HPDE6-E6E7 (cell line): ENCODE measurements around the gene TRIM26.
"Not testable (repeated sequence)": the region's sequence is repeated elsewhere in the genome, so short reads cannot be mapped to it uniquely, and the experiment has no call there.

ENCODE experiments used
- DNase-seq: peaks from one replicate; pipeline ENCODE4 v3.0.0; 2011; ENCODE audit warnings: missing footprints; ENCODE audit errors: extremely low spot score

Gene TRIM26

GRCh38 chr6:30154709-30155519 lies 58.3 kb downstream of the TRIM26 start:
- DNase-seq, result peak; percentile 74

DNA sequence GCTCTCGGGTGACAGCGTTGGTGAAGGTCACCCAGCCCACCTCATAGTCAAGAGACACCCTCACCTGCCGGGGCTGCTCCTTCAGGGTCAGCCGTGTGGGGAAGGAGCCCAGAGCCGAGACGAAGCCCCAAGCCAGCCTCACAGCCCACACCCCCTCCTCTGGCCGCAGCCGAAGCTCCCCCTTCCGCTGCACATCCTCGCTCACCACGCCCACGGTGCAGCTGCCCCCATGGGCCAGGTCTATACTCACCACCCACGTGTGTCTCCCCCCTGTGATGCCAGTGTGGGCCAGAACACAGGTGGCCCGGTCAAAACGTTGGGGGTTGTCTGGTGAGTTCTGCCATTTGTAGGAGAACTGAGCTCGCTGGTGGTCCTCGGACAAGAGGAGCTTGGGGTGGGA lies 59.1 kb downstream of the TRIM26 start:
- DNase-seq, result no peak

- no peak for DNase-seq
Observed at GRCh38 chr6:30152910-30153610, 60.1 kb downstream of the TRIM26 start.

DNA sequence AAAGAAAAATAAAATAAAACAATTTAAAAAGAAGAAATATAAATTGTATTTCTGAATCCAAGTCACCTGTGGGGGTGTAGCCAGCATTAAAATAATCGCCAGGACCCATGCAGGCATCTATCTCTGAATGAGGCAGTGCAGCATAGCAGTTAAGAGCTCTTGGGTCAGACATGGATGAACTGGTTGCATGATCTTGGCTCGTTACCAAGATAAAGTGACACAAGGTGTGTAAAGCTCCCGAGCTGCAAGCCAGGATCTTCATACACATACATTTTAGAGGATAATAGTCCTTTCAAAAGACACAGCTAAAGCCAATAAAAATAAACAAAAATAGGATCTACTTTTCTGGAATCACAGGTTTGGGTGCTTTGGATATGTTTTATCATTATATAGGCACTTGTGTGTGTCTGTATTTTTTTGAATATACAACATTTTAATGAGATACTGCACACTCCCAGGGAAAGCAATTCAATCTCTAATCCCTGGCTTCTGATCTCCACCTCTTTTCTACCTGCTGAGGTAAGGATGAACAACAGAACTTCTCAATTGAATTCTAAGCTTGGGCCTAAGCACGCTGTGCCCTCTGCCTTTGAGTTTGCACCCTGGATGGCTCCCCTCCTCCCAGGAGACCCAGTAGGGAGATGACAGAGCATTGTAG lies 61.1 kb downstream of the TRIM26 start:
- DNase-seq, result no peak

DNA sequence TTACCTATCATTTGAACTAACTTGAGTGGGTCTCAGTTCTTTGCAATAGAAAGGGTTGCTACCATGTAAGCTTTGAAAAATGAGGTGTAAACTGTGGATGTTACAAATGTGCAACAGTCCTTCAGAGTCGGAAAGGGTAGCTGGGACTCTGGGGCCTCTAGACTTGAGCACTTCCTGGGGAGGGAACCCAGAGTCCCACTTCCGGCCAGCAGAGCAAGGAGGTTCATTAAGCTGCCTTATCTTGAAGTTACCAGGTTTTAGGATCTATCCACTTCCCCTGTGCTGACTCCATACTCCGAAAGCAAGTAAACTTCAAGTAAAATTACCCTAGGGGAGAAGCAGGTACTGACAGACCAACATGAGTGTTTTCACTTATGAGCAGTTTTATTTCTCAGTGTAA lies 61.6 kb downstream of the TRIM26 start:
- no peak for DNase-seq

- no peak for DNase-seq
Observed at GRCh38 chr6:30150671-30151395, 62.4 kb downstream of the TRIM26 start.

DNA sequence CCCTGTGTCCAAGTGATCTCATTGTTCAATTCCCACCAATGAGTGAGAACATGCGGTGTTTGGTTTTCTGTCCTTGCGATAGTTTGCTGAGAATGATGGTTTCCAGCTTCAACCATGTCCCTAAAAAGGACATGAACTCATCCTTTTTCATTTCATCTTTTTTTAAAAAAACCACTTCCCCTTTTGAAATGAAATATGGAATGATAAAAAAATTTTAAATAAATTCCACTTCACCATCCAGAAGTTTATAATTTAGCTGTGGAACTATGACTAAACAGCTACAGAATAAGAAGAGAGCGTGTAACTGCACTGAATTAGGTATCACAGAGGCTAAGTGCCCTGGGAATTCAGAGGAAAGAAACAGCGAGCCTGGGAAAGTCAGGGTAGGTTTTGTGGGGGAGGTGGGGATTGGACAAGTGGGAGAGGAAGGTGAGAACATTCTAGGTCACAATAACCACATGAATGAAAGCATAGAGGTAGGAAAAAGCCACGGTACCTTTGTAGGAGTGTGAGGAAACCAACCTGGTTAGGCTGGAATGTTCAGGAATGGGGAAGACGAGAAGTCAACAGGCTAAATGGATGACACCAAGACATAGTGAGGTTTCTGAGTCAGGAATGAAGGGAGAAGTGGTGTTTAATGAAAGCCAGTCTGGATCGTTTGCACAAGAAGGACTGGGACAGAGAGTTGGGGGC lies 63.2 kb downstream of the TRIM26 start:
- no peak for DNase-seq

DNA sequence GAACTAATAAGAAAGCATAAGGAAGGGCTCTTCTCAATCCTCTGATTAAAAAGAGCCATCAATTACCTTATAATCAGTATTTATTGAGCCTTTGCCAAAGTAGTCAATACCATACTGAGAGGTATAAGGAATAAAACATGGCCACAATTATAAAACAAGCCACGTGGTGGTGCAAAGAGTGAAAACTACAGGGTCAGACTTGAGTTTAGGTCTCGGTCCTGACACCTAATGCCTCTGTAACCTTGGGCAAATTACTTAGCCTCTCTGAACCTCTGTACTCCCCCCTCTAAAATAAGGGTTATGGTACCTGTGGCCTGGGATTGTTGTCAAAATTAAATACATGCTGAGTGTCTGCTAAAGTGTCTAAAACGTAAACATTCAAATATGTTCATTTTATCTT lies 64.0 kb downstream of the TRIM26 start:
- DNase-seq, result no peak

DNA sequence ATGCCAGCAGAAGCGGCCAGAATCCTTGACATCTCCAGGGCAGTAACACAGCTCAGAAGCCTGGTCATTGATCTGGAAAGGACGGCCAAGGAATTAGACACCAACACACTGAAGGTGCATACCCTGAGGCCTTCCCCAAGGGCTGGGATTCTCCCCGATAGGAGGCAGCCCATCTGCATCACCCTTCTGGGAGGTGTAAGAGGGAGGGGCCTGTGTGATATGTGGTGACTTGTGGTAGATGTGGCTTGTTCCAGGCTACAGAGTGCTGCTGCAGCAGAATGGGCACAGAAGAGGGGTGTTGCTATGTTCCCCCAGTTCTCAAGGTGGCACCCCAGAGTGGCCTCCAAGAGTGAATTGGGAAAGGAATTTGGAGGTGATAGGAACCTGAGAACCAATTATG lies 66.1 kb downstream of the TRIM26 start:
- DNase-seq, result no peak

- no peak for DNase-seq
Observed at GRCh38 chr6:30145818-30146217, 67.4 kb downstream of the TRIM26 start.

DNA sequence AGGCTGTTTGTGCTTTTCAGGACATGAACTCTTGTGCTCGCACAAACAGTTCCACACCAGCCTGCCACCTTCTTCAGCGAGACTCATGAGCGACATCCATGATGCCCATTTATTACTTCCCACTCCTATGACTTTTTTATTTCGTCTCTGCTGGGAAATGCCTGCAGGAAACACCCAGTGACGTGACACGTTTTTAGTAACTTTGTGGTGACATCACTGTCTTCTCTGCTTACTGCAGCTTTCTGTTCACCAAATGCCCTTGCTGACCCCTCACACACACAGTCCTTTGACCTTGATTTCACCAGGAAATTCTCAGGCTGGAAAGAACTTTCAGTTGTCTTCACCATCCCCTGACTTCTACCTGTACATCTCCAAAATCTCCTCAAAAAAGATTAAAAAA lies 68.4 kb downstream of the TRIM26 start:
- no peak for DNase-seq

DNA sequence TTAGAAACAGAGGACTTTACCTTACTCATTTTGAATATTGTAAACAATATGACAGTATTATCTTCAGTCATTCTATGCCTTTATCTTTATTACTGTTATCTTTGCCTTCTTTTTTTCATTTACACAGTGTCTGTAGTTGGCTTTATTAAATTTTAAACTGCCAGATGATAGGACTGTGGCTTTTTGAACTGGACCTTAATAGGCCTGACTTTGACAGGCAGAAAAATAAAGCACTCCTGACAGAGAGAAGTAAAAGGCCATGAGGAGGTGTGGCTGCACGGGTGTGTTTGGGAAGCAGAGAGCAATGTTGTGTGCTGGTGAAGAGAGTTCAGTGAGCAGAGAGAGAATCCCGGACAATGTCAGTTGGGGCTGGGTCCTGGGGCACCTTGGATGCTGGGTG lies 69.4 kb downstream of the TRIM26 start:
- no peak for DNase-seq

GRCh38 chr6:30142665-30143064 lies 70.5 kb downstream of the TRIM26 start:
- no peak for DNase-seq

GRCh38 chr6:30140240-30140639 lies 73.0 kb downstream of the TRIM26 start:
- not testable (repeated sequence) for DNase-seq

GRCh38 chr6:30136570-30137286 lies 76.5 kb downstream of the TRIM26 start:
- DNase-seq, result no peak

DNA sequence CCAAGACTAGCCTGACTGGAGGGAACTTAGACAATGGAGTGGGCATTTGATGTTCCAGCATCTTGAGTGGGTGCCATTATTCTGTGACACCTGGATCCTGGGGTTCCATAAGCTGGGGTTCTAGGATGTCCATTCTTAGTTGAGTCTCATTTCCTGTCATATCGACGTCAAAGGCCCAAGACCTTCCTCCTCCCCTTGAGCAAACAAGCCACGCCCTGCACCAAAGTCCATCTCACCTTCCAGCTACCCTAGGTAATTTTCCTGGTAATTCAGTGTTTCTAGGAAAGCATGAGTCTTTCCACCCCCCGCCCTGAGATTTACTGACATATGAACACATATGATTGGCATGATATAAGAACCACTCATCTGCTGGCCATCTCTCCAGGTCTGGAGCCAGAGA lies 77.4 kb downstream of the TRIM26 start, which contains the start of gene TRIM40:
TSS of gene TRIM40 (plus strand) at position 384 of the 400 bp plus-strand sequence. CDS start 897 bp downstream, outside the sequence.
- DNase-seq, result no peak

DNA sequence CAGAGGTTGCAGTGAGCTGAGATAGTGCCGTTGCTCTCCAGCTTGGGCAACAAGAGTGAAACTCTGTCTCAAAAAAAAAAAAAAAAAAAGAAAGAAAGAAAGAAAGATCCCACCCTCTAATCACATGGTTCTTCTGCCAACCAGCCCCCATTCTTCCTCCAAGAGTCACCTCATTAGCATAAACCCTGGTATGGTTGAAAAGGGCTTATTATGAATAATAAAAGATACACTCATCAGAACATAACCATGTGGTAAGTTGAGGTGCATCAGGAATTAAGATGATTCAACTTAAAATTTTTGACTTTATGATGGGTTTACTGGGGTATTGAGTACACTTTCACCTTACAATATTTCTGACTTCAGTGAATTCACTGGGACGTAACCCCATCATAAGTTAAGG lies 78.1 kb downstream of the TRIM26 start:
- no peak for DNase-seq
